ENCODE results near the gene ZNF668.

The ZNF668 gene

GRCh38 chr16:31081428-31082351 lies 7.7 kb upstream of the ZNF668 start:
- no peak for DNase-seq (ENCODE audit: low read depth)

- DNase-seq (ENCODE audit: low read depth), result no peak
Observed at GRCh38 chr16:31080756-31081419, 6.8 kb upstream of the ZNF668 start.

- DNase-seq (ENCODE audit: low read depth), result no peak
Observed at GRCh38 chr16:31080035-31080629, 6.1 kb upstream of the ZNF668 start.

GRCh38 chr16:31079342-31079944 lies 5.4 kb upstream of the ZNF668 start:
- no peak for DNase-seq (ENCODE audit: low read depth)

DNA sequence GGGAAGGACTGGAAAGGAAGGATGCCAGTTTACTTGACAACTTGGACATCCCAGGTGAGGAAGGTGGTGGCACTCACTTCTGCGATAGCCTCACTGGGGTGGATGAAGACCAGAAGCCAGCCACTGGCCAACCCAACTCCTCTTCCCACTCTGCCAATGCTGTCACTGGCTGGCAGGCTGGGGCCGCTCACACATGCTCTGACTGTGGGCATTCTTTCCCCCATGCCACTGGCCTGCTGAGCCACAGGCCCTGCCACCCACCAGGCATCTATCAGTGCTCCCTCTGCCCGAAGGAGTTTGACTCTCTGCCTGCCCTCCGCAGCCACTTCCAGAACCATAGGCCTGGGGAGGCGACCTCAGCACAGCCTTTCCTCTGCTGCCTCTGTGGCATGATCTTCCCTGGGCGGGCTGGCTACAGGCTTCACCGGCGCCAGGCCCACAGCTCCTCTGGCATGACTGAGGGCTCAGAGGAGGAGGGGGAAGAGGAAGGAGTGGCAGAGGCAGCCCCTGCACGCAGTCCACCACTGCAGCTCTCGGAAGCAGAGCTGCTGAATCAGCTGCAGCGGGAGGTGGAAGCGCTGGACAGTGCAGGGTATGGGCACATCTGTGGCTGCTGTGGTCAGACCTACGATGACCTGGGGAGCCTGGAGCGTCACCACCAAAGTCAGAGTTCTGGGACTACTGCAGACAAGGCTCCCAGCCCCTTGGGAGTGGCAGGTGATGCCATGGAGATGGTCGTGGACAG lies 4.7 kb upstream of the ZNF668 start:
- no peak for DNase-seq (ENCODE audit: low read depth)

DNA sequence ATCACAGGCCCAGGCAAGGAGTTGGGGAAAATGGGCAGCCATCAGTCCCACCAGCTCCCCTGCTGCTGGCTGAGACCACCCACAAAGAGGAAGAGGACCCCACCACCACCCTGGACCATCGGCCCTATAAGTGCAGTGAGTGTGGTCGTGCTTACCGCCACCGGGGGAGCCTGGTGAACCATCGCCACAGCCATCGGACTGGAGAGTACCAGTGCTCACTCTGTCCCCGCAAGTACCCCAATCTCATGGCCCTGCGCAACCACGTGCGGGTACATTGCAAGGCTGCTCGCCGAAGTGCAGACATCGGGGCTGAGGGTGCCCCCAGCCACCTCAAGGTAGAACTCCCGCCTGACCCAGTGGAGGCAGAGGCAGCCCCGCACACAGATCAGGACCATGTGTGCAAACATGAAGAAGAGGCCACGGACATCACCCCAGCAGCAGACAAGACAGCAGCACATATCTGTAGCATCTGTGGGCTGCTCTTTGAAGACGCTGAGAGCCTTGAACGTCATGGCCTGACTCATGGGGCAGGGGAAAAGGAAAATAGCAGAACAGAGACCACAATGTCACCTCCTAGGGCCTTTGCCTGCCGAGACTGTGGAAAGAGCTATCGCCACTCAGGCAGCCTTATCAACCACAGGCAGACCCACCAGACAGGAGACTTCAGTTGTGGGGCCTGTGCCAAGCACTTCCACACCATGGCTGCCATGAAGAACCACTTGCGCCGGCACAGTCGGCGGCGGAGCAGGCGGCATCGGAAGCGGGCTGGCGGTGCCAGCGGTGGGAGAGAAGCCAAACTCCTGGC lies 3.8 kb upstream of the ZNF668 start:
- no peak for DNase-seq (ENCODE audit: low read depth)

DNA sequence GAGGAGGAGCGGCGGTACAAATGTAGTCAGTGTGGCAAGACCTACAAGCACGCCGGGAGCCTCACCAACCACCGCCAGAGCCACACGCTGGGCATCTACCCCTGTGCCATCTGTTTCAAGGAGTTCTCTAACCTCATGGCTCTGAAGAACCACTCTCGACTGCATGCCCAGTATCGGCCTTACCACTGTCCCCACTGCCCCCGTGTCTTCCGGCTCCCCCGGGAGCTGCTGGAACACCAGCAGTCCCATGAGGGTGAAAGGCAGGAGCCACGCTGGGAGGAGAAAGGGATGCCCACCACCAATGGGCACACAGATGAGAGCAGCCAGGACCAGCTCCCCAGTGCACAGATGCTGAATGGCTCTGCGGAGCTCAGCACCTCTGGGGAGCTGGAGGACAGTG lies 3.0 kb upstream of the ZNF668 start:
- DNase-seq (ENCODE audit: low read depth), result no peak

GRCh38 chr16:31076319-31076718 lies 2.3 kb upstream of the ZNF668 start:
- DNase-seq (ENCODE audit: low read depth), result no peak

- no peak for DNase-seq (ENCODE audit: low read depth)
Observed at GRCh38 chr16:31074814-31075183, 759 bp upstream of the ZNF668 start.

DNA sequence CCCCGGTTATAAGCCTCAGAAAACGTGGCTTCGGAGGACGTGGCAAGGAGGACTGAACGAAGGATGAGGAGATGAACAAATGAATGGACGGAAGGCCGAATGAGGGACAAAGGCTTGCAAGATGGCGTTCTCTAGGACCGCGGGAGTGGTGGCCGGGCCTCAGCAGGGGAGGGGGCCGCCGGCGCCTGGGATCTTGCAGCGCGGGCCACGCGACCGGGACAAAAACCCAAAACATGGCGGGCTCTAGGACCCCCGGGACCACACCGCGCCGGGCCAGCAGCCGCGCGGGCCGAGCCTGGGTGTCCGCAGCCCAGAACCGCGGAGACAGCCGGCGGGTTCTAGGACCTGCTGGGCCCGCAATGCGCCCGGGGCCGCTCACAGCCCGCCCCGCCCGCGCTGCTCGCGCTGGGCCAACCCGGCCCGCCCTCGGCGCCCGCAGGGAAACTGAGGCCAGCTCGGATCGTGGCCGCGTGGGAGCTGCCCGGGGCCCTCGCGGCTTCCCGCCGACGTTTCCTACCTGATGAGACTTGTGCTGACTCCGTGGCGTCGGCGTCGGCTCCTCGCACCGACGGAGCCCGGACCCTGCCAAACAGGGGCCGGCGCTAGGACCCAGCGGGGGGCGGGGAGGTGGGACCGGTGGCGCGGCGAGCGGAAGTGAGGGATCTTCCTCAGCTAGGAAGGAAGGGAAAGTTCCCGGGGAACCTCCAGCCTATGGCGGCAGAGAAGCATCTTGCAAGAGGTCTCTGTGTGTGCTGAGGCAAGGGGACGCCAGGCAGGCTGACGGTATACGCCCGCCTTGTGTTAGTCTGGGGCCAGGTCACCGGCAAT lies 684 bp downstream of the ZNF668 start:
- DNase-seq (ENCODE audit: low read depth), result no peak

DNA sequence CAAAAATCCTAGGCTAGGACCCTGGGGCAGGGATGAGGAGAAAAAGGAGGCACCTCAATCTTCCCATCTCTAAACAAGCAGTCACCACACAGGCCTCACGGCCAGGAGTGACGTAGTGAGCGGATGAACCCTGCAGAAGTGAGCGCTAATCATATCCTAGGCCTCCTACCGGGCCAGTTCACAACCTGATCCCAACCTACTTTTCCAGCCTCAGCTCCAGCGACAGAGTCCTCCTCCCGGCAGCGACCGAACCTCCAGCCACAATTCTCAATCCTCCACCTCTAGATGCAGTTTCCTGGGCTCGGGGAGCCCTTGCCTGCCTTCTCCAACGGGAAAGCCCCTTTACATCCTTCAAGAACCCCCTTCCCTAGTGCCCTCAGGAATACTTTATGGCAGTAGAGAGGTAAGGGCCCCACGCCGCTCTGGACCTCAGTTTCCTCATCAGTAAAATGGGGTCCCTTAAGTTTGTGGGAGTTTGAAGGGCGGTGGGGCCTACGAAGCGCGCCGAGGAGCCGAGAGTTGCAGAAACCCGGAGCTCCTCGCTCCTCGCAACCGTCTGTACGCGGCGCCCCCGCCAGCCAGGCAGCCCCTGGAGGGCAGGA lies 1.4 kb downstream of the ZNF668 start:
- no peak for DNase-seq (ENCODE audit: low read depth)

DNA sequence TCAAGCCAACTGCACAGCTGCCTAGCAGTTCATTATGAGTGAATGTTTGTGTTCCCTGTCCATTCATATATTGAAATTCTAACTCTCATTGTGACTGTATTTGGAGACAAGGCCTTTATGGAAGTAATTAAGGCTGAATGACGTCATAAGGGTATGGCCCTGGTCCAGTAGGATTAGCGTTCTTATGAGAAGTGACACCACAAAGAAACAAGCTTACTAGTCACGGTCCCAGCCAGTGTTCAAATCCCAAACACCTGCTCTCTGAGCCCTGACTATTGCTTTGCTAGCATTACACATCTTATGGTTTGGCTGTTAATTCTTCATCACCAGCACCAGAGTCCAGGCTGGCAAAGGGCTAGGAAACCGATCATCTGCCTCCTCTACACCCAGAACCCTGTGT lies 2.2 kb downstream of the ZNF668 start:
- peak; percentile 72 for DNase-seq (ENCODE audit: low read depth)

DNA sequence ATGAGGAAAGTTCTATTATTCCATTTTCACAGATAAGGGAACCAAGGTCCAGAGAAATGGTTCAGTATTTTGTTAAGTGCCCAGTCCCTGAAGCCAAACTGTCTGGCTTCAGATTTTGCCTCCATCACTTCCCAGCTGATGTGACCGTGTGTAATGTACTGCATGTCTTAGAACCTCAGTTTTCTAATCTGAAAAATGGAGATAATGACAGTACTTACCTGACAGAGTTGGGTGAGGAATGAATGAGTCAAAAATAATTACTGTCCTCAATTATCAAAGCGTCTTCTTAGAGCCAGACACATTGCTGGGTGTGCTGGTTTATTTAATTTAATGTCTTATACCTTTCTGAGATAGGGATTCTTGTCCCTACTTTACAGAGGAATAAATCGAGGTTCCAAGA lies 6.7 kb downstream of the ZNF668 start:
- no peak for DNase-seq (ENCODE audit: low read depth)

DNA sequence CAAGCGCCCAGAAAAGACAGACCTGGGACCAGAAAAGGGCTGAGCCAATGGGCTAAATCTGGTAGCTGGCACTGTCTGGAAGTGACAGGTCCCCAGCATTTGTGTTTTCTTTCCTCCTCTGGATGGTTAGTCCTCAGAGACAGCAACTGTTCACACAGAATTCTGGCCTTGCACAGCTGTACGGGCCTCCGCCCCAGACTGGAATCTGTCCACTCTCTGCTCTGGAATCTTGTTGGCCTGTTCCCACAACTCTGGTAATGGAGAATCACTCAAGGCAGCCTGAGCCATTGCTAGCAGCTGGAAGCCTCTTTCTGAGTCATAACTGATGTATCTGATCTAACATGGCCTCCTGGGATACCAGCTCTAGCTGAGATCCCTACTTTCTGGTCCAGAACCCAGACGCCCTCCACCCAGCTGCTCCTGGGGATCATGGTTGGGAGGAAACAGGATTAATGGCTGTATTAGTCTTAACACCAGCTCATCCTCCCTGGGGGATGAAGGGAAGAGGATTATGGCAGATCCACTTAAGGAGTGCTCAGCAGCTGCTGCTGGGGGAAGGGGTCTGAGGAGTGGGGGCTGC lies 9.1 kb downstream of the ZNF668 start:
- peak; percentile 92 for DNase-seq (ENCODE audit: low read depth)

DNA sequence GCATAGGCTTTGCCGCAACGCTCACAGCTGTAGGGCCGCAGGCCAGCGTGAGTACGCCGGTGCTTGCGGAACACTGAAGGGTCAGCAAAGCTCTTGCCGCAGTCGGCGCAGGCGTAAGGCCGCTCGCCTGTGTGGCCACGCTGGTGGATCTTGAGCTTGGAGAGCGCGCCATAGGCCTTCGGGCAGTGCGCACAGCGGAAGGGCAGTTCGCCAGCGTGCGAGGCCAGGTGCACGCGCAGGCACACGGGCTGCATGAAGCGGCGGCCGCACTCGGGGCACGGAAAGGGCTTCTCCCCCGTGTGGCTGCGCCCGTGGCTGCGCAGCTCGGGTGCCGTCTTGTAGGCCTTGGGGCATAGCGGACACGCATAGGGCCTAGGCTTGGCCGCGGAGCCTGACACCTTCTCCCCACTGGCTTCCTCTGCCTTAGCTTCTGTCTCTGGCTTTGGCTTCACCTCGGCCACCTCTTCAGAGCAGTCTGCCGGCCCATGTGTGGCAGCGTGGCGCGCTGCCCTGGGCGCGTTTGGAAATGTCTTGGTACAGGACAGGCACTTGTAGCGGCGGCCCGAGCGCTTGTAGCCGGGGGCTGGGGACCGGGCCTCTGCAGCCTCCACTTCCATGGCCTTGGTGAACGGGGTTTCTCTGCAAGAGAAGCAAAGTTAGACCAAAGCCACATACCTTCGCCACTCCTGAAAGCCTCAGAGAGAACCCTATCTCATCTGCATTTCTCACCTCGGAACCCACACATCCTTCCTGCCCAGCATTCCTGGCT lies 10.0 kb downstream of the ZNF668 start:
- no peak for DNase-seq (ENCODE audit: low read depth)

- no peak for DNase-seq (ENCODE audit: low read depth)
Observed at GRCh38 chr16:31063495-31063842, 10.6 kb downstream of the ZNF668 start.

GRCh38 chr16:31061813-31062440 lies 12.1 kb downstream of the ZNF668 start:
- no peak for DNase-seq (ENCODE audit: low read depth)

GRCh38 chr16:31061126-31061812 lies 12.8 kb downstream of the ZNF668 start:
- no peak for DNase-seq (ENCODE audit: low read depth)

All from GM04503 (cell line).